Heart left ventricle (tissue), 16 donors: Measurements from ENCODE around the gene TTC17. TPM values are rescaled to one million over a fixed set of nuclear protein-coding genes. Genes with fewer than 3 reads are reported as not detected.

Experiments
- ATAC-seq, 4 donors: fragments of 200-7000 bp; cut with Tn5 transposase; one replicate each; pipeline ENCODE4 v1.9.1; 2020 to 2022; ENCODE audit warnings: moderate library complexity in 4 of 4, mild to moderate bottlenecking in 3 of 4, moderate number of reproducible peaks in 1 of 4
- DNase-seq, 5 donors: peaks; one replicate each; pipeline ENCODE4 v3.0.0-alpha.2; 2020
- H3K27ac ChIP-seq, 12 donors: fragments of 200-600 bp; sonication (generic) in 4 of 12; one replicate each; pipeline versions ENCODE4 v1.5.0 to v1.8.0; 2016 to 2022; ENCODE audit warnings: mild to moderate bottlenecking in 2 of 12
- H3K27me3 ChIP-seq, 9 donors: fragments of 200-600 bp; sonication (generic) in 2 of 9; one replicate each; pipeline versions ENCODE4 v1.5.1 to v1.8.0; 2016 to 2022; ENCODE audit warnings: mild to moderate bottlenecking in 3 of 9
- H3K36me3 ChIP-seq, 9 donors: fragments of 200-600 bp; sonication (generic) in 2 of 9; one replicate each; pipeline versions ENCODE4 v1.5.0 to v1.8.0; 2018 to 2022; ENCODE audit warnings: mild to moderate bottlenecking in 2 of 9
- H3K4me1 ChIP-seq, 12 donors: fragments of 200-600 bp; sonication (generic) in 4 of 12; one replicate each; pipeline versions ENCODE4 v1.5.0 to v1.8.0; 2016 to 2022; ENCODE audit warnings: mild to moderate bottlenecking in 3 of 12
- H3K4me3 ChIP-seq, 12 donors: fragments of 200-600 bp; sonication (generic) in 4 of 12; one replicate each; pipeline versions ENCODE4 v1.5.0 to v1.8.0; 2017 to 2022; ENCODE audit warnings: mild to moderate bottlenecking in 9 of 12, moderate library complexity in 4 of 12
- H3K9me3 ChIP-seq, 12 donors: fragments of 200-600 bp; sonication (generic) in 4 of 12; one replicate each; pipeline versions ENCODE4 v1.5.0 to v1.8.0; 2016 to 2022; ENCODE audit warnings: mild to moderate bottlenecking in 1 of 12
- POLR2A ChIP-seq, 2 donors: fragments of 450-650 bp; IDR thresholded peaks; one replicate each; pipeline ENCODE4 v1.6.1; 2017; ENCODE audit warnings: antibody characterized with exemption in 2 of 2, mild to moderate bottlenecking in 2 of 2, moderate library complexity in 2 of 2
- WGBS, 4 donors: extraction: QIAGEN DNeasy Blood & Tissue Kit in 2 of 4; methylation state at CpG; one replicate each; pipeline versions ENCODE4 v1.1.5 to v1.1.7; 2013 to 2018; 5-methylcytosine and 5-hydroxymethylcytosine counted together
- intact Hi-C, 10 donors: fragments of 100-400 bp; cut with DNase I; formaldehyde crosslinking; loops; one replicate each; pipeline versions ENCODE4 v1.11.1 to v1.14.2; 2022
- polyA plus RNA-seq, 2 donors: library from polyadenylated mRNA; stranded (reverse); fragments of 200-250 nt; gene quantifications; one replicate each; pipeline ENCODE4 v1.2.3, GENCODE V29; 2013
- total RNA-seq, 9 donors: library from RNA; depleted of rRNA in 2 of 9; stranded (reverse); fragments of >200 nt in 2 of 9; fragmentation: NEBNext Ultra II Directional in 3 of 9; extraction: Animal tissue kit (Norgen Biotek cat#: 25700) in 3 of 9; gene quantifications; one replicate each; pipeline versions ENCODE4 v1.1.0 to v1.2.4, GENCODE V29; 2016 to 2023
- TF ChIP-seq, protein P1 (sequence below), 12 donors: fragments of 200-600 bp; sonication (generic) in 4 of 12; IDR thresholded peaks; one replicate each; pipeline versions ENCODE4 v1.5.0 to v1.8.0; 2018 to 2022; ENCODE audit warnings: antibody characterized with exemption in 12 of 12, mild to moderate bottlenecking in 5 of 12
- donor health status: ischemic (EF 13 %, LVEDD 7.1; RV severe dilation, severe dysfunction).
- donor health status: healthy with polysubstance abuse.
- donor health status: DM: no; HTN: yes; CAD: no.
- donor health status: DM: no; HTN: no; CAD: no.
- donor health status: ischemic (EF 25% LVEDD 6.9; RV normal size, moderate dysfunction).
- donor health status: ischemic (EF 25% LVEDD 5.7; RV mildly dilated, moderate dysfunction).
- donor health status: healthy.
- donor health status: DM: yes; HTN: yes; CAD: no.
- donor health status: ischemic (EF 35%, LVEDD 5.7; RV mildly dilated, moderate dysfunction).
- donor health status: nonischemic (EF 11% LVEDD 7.7; RV severe dilation, severe dysfunction).
- donor health status: DM: yes; HTN: yes; CAD: no.
- donor health status: PGD.
- donor health status: ischemic (EF 29% LVEDD 5.4; RV normal size, mild dysfunction).
- donor health status: nonischemic (EF 23%, LVEDD 6.1; RV moderate dilation, normal function).

Gene TTC17
- total and polyA plus RNA-seq, 11 donors = 20.9 to 43.9 (median 30.2) TPM

DNA sequence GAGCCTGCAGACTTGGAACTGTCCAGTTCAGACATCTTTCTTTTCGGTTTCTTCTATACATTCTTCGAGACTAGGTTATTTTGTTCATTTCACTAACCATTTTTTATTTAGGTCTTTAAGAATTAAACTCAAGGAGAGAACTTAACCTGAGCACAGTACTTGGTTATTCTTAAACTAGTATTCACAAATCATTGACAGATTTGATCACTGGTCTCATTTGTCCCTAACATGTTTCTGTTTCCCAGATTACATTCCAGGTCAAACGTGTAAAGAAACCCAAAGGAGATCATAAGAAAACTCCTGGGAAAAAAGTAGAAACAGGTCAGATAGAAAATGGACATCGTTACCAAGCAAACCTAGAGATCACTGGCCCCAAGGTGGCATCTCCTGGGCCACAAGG is 85.1 kb downstream of the TTC17 start:
- H3K4me1 ChIP-seq = no peaks in the 10 kb centered on the region
- H3K27ac ChIP-seq = no peak overlapping the region
- 93 to 98% (median 94%) methylated on average over 4 of the region's 4 CpGs for WGBS, 4 donors
- DNase-seq = no peak
- no peaks in the 10 kb centered on the region for H3K27me3 ChIP-seq
- no peak for ATAC-seq
- H3K4me3 ChIP-seq = no peak overlapping the region
- intact Hi-C loops = loop anchor here in 1 of 10 donors (10.0 kb wide), 1 partner anchor 59 kb away; no protein-coding TSS in a partner anchor
- H3K9me3 ChIP-seq = no peaks in the 10 kb centered on the region
- peaks cover 0 to 100% (median 97%) of the 10 kb centered on the region in 9 donors for H3K36me3 ChIP-seq
- TF ChIP-seq, protein P1, sequence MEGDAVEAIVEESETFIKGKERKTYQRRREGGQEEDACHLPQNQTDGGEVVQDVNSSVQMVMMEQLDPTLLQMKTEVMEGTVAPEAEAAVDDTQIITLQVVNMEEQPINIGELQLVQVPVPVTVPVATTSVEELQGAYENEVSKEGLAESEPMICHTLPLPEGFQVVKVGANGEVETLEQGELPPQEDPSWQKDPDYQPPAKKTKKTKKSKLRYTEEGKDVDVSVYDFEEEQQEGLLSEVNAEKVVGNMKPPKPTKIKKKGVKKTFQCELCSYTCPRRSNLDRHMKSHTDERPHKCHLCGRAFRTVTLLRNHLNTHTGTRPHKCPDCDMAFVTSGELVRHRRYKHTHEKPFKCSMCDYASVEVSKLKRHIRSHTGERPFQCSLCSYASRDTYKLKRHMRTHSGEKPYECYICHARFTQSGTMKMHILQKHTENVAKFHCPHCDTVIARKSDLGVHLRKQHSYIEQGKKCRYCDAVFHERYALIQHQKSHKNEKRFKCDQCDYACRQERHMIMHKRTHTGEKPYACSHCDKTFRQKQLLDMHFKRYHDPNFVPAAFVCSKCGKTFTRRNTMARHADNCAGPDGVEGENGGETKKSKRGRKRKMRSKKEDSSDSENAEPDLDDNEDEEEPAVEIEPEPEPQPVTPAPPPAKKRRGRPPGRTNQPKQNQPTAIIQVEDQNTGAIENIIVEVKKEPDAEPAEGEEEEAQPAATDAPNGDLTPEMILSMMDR (IDR thresholded peaks at IDR 0.05) = no peak
- TF ChIP-seq POLR2A (IDR thresholded peaks at IDR 0.05) = no peak

DNA sequence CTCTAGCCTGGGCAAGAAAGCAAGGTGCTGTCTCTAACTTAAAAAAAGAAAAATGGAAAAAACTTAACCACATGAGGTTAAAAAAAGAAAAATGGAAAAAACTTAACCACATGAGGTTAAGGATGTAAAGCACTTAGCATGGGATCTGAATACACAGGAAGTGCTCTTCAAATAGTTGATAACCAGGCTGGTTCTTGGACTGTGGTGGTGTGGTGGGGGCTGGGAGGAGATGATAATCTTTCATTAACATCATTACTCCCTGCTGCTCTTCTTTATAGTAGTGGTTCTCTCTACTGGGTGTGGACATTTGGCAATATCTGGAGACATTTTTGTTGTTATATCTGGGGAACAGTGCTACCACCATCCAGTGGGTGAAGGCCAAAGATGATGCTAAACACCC is 88.4 kb downstream of the TTC17 start:
- Histone ChIP-seq H3K4me1 (no peaks in the 10 kb centered on the region), H3K4me3 (no peak overlapping the region), H3K27ac (no peak overlapping the region), H3K27me3 (no peaks in the 10 kb centered on the region), H3K36me3 (peaks cover 0 to 100% (median 99%) of the 10 kb centered on the region in 9 donors), H3K9me3 (no peaks in the 10 kb centered on the region)
- TF ChIP-seq, protein P1 (IDR thresholded peaks at IDR 0.05) = no peak
- TF ChIP-seq POLR2A (IDR thresholded peaks at IDR 0.05) = no peak
- intact Hi-C loops = loop anchor here in 1 of 10 donors (10.0 kb wide), 1 partner anchor 62 kb away; no protein-coding TSS in a partner anchor
- no peak for DNase-seq
- ATAC-seq = no peak

DNA sequence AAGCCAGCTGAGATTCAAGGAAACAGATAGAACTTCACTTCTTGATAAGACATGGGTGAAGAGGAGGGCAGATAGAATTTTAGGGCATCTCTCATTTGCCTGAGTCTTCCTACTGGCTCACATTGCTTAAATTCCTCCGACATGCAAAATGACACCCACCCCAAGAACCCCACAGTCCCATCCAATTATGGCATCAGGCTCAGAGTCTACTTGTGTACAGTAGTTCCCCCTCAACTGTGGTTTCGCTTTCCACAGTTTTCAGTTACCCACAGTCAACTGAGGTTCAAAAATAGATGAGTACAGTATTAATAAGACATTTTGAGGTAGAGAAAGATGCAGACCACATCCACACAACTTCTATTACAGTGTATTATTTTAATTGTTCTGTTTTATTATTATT is 99.8 kb downstream of the TTC17 start:
- intact Hi-C loops = no loop called here
- no peak for ATAC-seq
- no peak for DNase-seq
- Histone ChIP-seq H3K27ac (no peak overlapping the region), H3K36me3 (peaks cover 0 to 95% (median 83%) of the 10 kb centered on the region in 9 donors), H3K9me3 (peaks cover 0 to 20% (median 0%) of the 10 kb centered on the region in 12 donors), H3K4me3 (no peak overlapping the region), H3K27me3 (no peaks in the 10 kb centered on the region), H3K4me1 (no peaks in the 10 kb centered on the region)
- no peak for TF ChIP-seq POLR2A (IDR thresholded peaks at IDR 0.05)
- TF ChIP-seq, protein P1 (IDR thresholded peaks at IDR 0.05) = no peak
- WGBS, 4 donors = 79 to 100% (median 97%) methylated on average over 2 of the region's 2 CpGs

DNA sequence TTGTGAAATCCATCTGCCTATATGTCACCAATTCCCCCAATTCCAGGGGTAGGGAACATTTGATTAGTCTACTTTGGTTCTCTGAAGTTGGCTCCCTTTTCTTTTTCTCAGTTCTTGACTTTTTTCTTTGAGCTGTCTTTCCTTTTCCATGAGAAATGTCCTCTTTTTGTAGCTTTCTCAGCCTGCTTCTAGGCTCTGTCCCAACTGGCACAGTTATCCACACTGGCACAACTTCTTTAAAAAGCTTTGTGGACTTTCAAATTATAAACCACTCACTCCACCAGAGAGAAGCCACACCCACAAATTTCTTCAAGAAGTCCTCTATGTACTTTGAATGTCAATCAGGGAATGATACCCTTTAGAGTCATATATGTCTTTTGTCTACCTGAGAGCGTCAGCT is 100.5 kb downstream of the TTC17 start:
- H3K4me1 ChIP-seq = no peaks in the 10 kb centered on the region
- H3K27ac ChIP-seq = no peak overlapping the region
- WGBS, 4 donors = 98 to 100% (median 99%) methylated on average over 1 of the region's 1 CpG
- no peak for TF ChIP-seq POLR2A (IDR thresholded peaks at IDR 0.05)
- TF ChIP-seq, protein P1 (IDR thresholded peaks at IDR 0.05) = no peak
- peaks cover 0 to 94% (median 83%) of the 10 kb centered on the region in 9 donors for H3K36me3 ChIP-seq
- no peak overlapping the region for H3K4me3 ChIP-seq
- H3K9me3 ChIP-seq = peaks cover 0 to 20% (median 0%) of the 10 kb centered on the region in 12 donors
- ATAC-seq = no peak
- intact Hi-C loops = no loop called here
- DNase-seq = no peak
- no peaks in the 10 kb centered on the region for H3K27me3 ChIP-seq
